ENCODE data around the gene LTBP2.

DNA sequence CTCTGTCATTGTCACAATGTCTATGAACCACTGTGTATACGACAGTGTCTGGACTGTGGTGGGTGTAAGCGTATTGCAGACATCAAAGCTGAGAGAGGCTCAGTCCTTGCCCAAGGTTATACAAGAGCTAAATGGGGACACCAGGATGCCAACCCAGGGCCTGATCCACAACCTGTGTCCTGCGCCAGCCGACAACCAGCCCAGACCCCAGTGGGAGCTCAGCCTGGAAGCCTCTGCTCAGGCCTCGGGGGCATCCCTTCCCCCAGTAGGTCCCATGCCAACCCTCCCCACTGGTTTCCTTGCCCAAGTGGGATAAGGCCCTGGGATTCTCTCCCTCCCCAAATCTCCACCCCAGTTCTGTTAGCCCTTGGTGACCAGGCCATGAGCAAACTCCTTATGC, 54.3 kb downstream of the LTBP2 start:
- TF ChIP-seq, protein P1, sequence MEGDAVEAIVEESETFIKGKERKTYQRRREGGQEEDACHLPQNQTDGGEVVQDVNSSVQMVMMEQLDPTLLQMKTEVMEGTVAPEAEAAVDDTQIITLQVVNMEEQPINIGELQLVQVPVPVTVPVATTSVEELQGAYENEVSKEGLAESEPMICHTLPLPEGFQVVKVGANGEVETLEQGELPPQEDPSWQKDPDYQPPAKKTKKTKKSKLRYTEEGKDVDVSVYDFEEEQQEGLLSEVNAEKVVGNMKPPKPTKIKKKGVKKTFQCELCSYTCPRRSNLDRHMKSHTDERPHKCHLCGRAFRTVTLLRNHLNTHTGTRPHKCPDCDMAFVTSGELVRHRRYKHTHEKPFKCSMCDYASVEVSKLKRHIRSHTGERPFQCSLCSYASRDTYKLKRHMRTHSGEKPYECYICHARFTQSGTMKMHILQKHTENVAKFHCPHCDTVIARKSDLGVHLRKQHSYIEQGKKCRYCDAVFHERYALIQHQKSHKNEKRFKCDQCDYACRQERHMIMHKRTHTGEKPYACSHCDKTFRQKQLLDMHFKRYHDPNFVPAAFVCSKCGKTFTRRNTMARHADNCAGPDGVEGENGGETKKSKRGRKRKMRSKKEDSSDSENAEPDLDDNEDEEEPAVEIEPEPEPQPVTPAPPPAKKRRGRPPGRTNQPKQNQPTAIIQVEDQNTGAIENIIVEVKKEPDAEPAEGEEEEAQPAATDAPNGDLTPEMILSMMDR (IDR thresholded peaks at IDR 0.05): no peak
- no peak for TF ChIP-seq POLR2A (IDR thresholded peaks at IDR 0.05)

Data from thyroid gland (tissue), 4 donors.